Mesendoderm (in vitro differentiated cells): ENCODE data around the gene TNFAIP3.

Source experiments
- DNase-seq: peaks from one replicate; pipeline ENCODE4 v3.0.0; 2013
- H2AK5ac ChIP-seq: 2 replicates; pipeline ENCODE4 v1.6.1; 2013; ENCODE audit warnings: low read length, inconsistent platforms
- H2BK120ac ChIP-seq: 2 replicates; pipeline ENCODE4 v1.6.1; 2013; ENCODE audit warnings: low read depth, mild to moderate bottlenecking, low read length, moderate library complexity, mixed read lengths
- H2BK15ac ChIP-seq: replicated peaks from 2 replicates; pipeline ENCODE4 v1.6.1; 2013; ENCODE audit warnings: low read depth, mild to moderate bottlenecking, moderate library complexity
- H2BK5ac ChIP-seq: 2 replicates; pipeline ENCODE4 v1.6.1; 2013; ENCODE audit warnings: low read length, inconsistent platforms
- H3K18ac ChIP-seq: 2 replicates; pipeline ENCODE4 v1.6.1; 2013; ENCODE audit warnings: mild to moderate bottlenecking, low read length, mixed read lengths
- H3K23ac ChIP-seq: one replicate; pipeline ENCODE4 v1.6.1; 2013; ENCODE audit warnings: low read length
- H3K27ac ChIP-seq: 2 replicates; pipeline ENCODE4 v1.5.1; 2013; ENCODE audit warnings: low read depth, mild to moderate bottlenecking, inconsistent platforms, low read length, moderate library complexity
- H3K27me3 ChIP-seq: 2 replicates; pipeline ENCODE4 v1.6.1; 2013; ENCODE audit warnings: low read length, control low read depth, mild to moderate bottlenecking, inconsistent platforms; ENCODE audit not compliant: insufficient read depth, poor library complexity
- H3K36me3 ChIP-seq: 2 replicates; pipeline ENCODE4 v1.6.1; 2013; ENCODE audit warnings: low read length, inconsistent platforms; ENCODE audit not compliant: control insufficient read depth, insufficient read depth
- H3K4ac ChIP-seq: one replicate; pipeline ENCODE4 v1.6.1; 2013; ENCODE audit warnings: low read depth, mild to moderate bottlenecking, low read length, moderate library complexity
- H3K4me1 ChIP-seq: 2 replicates; pipeline ENCODE4 v1.6.1; 2013; ENCODE audit warnings: low read depth, low read length, inconsistent platforms; ENCODE audit not compliant: control insufficient read depth
- H3K4me2 ChIP-seq: 2 replicates; pipeline ENCODE4 v1.6.1; 2013; ENCODE audit warnings: low read length
- H3K4me3 ChIP-seq: 2 replicates; pipeline ENCODE4 v1.5.1; 2013; ENCODE audit warnings: mild to moderate bottlenecking, low read length
- H3K56ac ChIP-seq: one replicate; pipeline ENCODE4 v1.6.1; 2013; ENCODE audit warnings: low read length
- H3K79me1 ChIP-seq: 2 replicates; pipeline ENCODE4 v1.6.1; 2013; ENCODE audit warnings: low read length, inconsistent platforms
- H3K79me2 ChIP-seq: 2 replicates; pipeline ENCODE4 v1.6.1; 2013; ENCODE audit warnings: mild to moderate bottlenecking, low read length; ENCODE audit not compliant: control insufficient read depth, insufficient read depth
- H3K9ac ChIP-seq: 2 replicates; pipeline ENCODE4 v1.6.1; 2013; ENCODE audit warnings: low read length, inconsistent platforms
- H4K5ac ChIP-seq: one replicate; pipeline ENCODE4 v1.6.1; 2013; ENCODE audit warnings: low read length
- H4K8ac ChIP-seq: one replicate; pipeline ENCODE4 v1.6.1; 2013; ENCODE audit warnings: low read depth, mild to moderate bottlenecking, control low read depth, low read length, moderate library complexity
- WGBS: extraction: QIAGEN DNeasy Blood & Tissue Kit; methylation state at CpG from one replicate; pipeline ENCODE4 v1.1.7; 2013; ENCODE audit warnings: low lambda C conversion rate, missing lambda C conversion rate; ENCODE audit not compliant: insufficient coverage; ENCODE audit errors: extremely low coverage; 5-methylcytosine and 5-hydroxymethylcytosine counted together

TNFAIP3 gene

DNA sequence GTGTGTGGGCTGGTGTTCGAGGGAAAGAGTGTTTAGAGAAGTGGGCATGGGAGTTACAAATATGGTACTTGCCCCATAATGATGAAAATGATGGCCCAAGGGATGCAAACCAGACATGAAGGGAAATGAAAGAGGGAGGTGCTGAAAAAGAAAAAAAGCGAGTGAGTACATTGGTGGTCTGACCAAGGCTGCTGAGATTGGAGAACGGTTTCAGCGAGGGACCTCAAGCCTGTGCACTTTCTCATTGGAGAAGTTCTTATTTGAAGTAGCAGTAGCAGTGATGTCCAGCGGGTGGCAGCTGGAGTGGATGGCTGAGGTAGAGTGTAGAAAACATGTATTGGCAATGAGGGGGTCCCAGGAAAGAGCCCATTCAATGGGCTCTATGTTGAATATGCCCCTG, 54.8 kb downstream of the TNFAIP3 start:
- H3K79me2 ChIP-seq = no peaks in the 10 kb centered on the region
- no peak overlapping the region for H2BK15ac ChIP-seq
- H3K4me1 ChIP-seq = no peaks in the 10 kb centered on the region
- H3K27ac ChIP-seq = no peak overlapping the region
- H3K4me3 ChIP-seq = no peak overlapping the region
- H3K4me2 ChIP-seq = no peak overlapping the region
- H3K36me3 ChIP-seq = no peaks in the 10 kb centered on the region
- no peaks in the 10 kb centered on the region for H3K79me1 ChIP-seq
- no peak overlapping the region for H3K23ac ChIP-seq
- H3K18ac ChIP-seq = no peak overlapping the region
- WGBS = no CpG with 5 or more reads among the region's 5 CpGs
- H2BK120ac ChIP-seq = no peak overlapping the region
- no peaks in the 10 kb centered on the region for H3K27me3 ChIP-seq
- no peak overlapping the region for H3K4ac ChIP-seq
- no peak for DNase-seq
- no peak overlapping the region for H2BK5ac ChIP-seq
- H4K5ac ChIP-seq = no peak overlapping the region
- no peak overlapping the region for H3K56ac ChIP-seq
- no peak overlapping the region for H4K8ac ChIP-seq
- H2AK5ac ChIP-seq = no peak overlapping the region
- no peak overlapping the region for H3K9ac ChIP-seq

DNA sequence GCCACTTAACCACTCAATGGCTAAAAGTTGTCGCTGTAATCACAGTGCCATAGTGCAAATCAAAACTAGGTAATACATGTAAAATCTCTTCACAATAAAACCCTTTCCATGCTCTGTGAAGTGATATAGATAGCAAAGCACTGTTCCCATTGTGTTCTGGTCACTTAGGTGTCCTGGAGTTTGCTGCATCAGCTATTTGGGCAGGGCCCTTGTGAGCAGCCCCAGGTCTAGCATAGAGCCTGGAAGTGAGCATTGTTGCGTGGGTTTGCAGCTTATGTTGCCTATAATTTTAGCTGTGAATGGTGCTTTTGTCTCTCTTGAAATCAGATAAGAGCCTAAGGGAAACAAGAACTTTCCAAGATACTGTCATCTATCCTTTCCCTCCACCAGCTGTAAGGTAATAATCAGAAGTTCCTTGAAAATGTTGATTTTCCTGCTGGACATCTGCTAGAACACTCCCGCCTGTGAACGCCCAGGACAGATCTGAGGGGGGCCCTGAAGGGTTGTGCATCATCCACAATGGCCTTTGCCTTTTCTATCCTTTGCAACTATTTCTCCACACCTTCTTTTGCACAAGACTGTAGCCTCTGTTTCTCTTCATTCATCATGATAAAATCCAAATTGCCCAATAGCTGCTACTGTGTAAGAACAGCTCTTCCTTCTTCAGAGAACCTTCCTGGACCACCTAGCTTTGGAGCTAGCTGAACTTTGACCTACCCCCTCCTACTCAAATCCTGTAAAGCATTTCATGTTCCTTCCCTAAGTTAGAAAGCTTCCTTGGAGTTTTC, 57.0 kb downstream of the TNFAIP3 start:
- Histone ChIP-seq H3K27me3 (no peaks in the 10 kb centered on the region), H3K79me1 (no peaks in the 10 kb centered on the region), H3K4me1 (no peaks in the 10 kb centered on the region), H3K56ac (no peak overlapping the region), H2AK5ac (no peak overlapping the region), H3K9ac (no peak overlapping the region), H3K27ac (no peak overlapping the region), H4K5ac (no peak overlapping the region), H3K23ac (no peak overlapping the region), H2BK15ac (no peak overlapping the region), H4K8ac (no peak overlapping the region), H3K4ac (no peak overlapping the region), H3K4me2 (no peak overlapping the region), H3K18ac (no peak overlapping the region), H2BK120ac (no peak overlapping the region), H3K36me3 (no peaks in the 10 kb centered on the region), H3K4me3 (no peak overlapping the region), H3K79me2 (no peaks in the 10 kb centered on the region), H2BK5ac (no peak overlapping the region)
- DNase-seq = no peak
- no CpG with 5 or more reads among the region's 4 CpGs for WGBS

DNA sequence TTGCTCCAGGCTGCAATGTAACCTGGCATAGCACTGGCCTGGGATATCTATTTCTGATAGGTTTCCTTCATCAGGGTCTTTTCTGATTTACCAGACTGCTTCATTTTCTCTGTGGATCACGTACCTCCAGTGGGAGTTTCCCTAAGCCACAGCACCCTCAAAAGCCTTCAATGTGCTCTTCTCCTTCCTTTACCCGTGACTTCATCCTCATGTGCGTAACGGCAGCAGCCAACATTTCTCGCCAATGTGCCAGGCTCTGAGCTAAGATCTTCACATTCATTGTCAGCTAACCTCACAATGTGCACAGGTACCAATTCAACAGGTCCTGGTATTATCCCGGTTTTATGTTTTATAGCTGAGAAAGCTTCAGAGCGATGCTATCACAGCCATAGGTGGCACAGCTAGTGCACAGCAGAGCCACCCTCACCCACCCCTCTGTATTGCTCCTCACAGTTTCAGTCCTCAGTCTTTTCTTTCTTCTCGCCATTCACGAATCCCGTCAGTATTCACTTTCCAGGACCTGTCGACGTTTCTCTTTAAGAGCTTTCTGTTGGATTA, 58.2 kb downstream of the TNFAIP3 start:
- no peaks in the 10 kb centered on the region for H3K79me1 ChIP-seq
- H4K8ac ChIP-seq = no peak overlapping the region
- H4K5ac ChIP-seq = no peak overlapping the region
- no peak overlapping the region for H3K4me2 ChIP-seq
- no peak overlapping the region for H2AK5ac ChIP-seq
- no peak overlapping the region for H3K56ac ChIP-seq
- H3K4me1 ChIP-seq = no peaks in the 10 kb centered on the region
- no CpG with 5 or more reads among the region's 12 CpGs for WGBS
- no peak overlapping the region for H3K18ac ChIP-seq
- no peak overlapping the region for H3K4me3 ChIP-seq
- H3K9ac ChIP-seq = no peak overlapping the region
- no peak overlapping the region for H2BK15ac ChIP-seq
- H3K79me2 ChIP-seq = no peaks in the 10 kb centered on the region
- H2BK5ac ChIP-seq = no peak overlapping the region
- H3K36me3 ChIP-seq = no peaks in the 10 kb centered on the region
- no peaks in the 10 kb centered on the region for H3K27me3 ChIP-seq
- no peak overlapping the region for H2BK120ac ChIP-seq
- H3K27ac ChIP-seq = no peak overlapping the region
- no peak for DNase-seq
- H3K4ac ChIP-seq = no peak overlapping the region
- H3K23ac ChIP-seq = no peak overlapping the region

DNA sequence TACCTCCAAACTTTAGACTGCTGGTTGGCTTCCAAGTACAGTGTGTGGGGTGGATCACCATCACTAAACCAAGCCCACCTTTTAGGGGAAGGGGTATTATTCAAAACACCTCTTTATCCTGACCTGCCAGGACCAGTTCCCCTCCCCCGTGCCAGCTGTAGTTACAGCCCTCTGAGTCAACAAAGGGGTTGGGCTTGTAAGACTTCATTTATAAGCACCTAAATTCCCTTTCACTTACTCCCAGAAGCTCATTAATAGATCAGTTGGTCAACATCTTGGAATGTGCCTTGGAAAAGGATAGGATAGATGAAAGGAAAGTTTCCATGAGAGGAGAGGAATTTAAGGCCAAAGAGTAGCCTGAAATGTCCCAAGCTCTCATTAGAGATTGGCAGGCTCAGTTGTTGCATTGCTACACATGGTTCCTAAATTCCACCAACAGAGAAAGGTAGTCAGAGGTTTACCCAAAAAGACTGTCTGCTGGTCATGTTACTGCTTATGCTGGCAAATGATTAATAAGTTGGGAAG, 59.2 kb downstream of the TNFAIP3 start:
- Histone ChIP-seq H2BK5ac (no peak overlapping the region), H3K56ac (no peak overlapping the region), H3K79me1 (no peaks in the 10 kb centered on the region), H3K36me3 (no peaks in the 10 kb centered on the region), H3K18ac (no peak overlapping the region), H4K5ac (no peak overlapping the region), H3K4ac (no peak overlapping the region), H3K79me2 (no peaks in the 10 kb centered on the region), H3K27ac (no peak overlapping the region), H3K23ac (no peak overlapping the region), H3K4me2 (no peak overlapping the region), H3K9ac (no peak overlapping the region), H4K8ac (no peak overlapping the region), H2BK120ac (no peak overlapping the region), H2BK15ac (no peak overlapping the region), H3K4me3 (no peak overlapping the region), H2AK5ac (no peak overlapping the region), H3K4me1 (no peaks in the 10 kb centered on the region), H3K27me3 (no peaks in the 10 kb centered on the region)
- DNase-seq = peak; percentile 93
- WGBS = no CpG with 5 or more reads among the region's 1 CpG

DNA sequence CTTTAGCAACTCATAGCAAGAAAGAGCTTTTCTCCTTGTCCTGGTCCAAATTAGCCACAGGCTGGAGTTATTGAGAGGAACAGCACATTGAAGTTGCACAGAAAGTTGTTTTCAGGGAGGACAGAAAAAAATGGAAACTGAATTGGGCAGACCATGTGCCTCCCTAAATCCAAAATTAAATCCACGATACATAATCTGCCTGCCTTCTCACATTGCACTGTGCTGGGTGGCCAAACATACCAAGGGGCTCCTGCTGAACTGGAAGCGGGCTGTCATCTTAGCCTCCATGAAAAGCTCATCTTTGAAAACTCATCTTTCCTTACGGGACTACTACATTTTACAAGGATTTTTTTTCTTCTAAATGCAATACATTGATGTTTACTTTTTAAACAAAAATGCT, 59.9 kb downstream of the TNFAIP3 start:
- Histone ChIP-seq H2BK5ac (no peak overlapping the region), H3K27ac (no peak overlapping the region), H4K8ac (no peak overlapping the region), H3K18ac (no peak overlapping the region), H2BK15ac (no peak overlapping the region), H2AK5ac (no peak overlapping the region), H3K23ac (no peak overlapping the region), H3K4ac (no peak overlapping the region), H3K4me1 (no peaks in the 10 kb centered on the region), H2BK120ac (no peak overlapping the region), H4K5ac (no peak overlapping the region), H3K27me3 (no peaks in the 10 kb centered on the region), H3K79me1 (no peaks in the 10 kb centered on the region), H3K79me2 (no peaks in the 10 kb centered on the region), H3K9ac (no peak overlapping the region), H3K56ac (no peak overlapping the region), H3K36me3 (no peaks in the 10 kb centered on the region), H3K4me2 (no peak overlapping the region), H3K4me3 (no peak overlapping the region)
- DNase-seq = no peak
- WGBS = no CpG with 5 or more reads among the region's 3 CpGs
